Epithelial cell of esophagus (primary cell): ENCODE results near the gene SLC26A1.

ENCODE experiments used
- DNase-seq: peaks from one replicate; pipeline ENCODE4 v3.0.0; 2010; ENCODE audit warnings: low read depth
- H3K4me3 ChIP-seq: 2 replicates; pipeline ENCODE4 v1.5.1; 2011; ENCODE audit warnings: mild to moderate bottlenecking, low read length, control low read depth
- TF ChIP-seq, protein P1 (sequence below): IDR thresholded peaks from 2 replicates; pipeline ENCODE4 v1.5.1; 2011; ENCODE audit warnings: low read depth, mild to moderate bottlenecking, low read length, control low read depth, inconsistent platforms; ENCODE audit not compliant: insufficient read depth; ENCODE audit errors: missing control alignments

The SLC26A1 gene, protein sequence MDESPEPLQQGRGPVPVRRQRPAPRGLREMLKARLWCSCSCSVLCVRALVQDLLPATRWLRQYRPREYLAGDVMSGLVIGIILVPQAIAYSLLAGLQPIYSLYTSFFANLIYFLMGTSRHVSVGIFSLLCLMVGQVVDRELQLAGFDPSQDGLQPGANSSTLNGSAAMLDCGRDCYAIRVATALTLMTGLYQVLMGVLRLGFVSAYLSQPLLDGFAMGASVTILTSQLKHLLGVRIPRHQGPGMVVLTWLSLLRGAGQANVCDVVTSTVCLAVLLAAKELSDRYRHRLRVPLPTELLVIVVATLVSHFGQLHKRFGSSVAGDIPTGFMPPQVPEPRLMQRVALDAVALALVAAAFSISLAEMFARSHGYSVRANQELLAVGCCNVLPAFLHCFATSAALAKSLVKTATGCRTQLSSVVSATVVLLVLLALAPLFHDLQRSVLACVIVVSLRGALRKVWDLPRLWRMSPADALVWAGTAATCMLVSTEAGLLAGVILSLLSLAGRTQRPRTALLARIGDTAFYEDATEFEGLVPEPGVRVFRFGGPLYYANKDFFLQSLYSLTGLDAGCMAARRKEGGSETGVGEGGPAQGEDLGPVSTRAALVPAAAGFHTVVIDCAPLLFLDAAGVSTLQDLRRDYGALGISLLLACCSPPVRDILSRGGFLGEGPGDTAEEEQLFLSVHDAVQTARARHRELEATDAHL

DNA sequence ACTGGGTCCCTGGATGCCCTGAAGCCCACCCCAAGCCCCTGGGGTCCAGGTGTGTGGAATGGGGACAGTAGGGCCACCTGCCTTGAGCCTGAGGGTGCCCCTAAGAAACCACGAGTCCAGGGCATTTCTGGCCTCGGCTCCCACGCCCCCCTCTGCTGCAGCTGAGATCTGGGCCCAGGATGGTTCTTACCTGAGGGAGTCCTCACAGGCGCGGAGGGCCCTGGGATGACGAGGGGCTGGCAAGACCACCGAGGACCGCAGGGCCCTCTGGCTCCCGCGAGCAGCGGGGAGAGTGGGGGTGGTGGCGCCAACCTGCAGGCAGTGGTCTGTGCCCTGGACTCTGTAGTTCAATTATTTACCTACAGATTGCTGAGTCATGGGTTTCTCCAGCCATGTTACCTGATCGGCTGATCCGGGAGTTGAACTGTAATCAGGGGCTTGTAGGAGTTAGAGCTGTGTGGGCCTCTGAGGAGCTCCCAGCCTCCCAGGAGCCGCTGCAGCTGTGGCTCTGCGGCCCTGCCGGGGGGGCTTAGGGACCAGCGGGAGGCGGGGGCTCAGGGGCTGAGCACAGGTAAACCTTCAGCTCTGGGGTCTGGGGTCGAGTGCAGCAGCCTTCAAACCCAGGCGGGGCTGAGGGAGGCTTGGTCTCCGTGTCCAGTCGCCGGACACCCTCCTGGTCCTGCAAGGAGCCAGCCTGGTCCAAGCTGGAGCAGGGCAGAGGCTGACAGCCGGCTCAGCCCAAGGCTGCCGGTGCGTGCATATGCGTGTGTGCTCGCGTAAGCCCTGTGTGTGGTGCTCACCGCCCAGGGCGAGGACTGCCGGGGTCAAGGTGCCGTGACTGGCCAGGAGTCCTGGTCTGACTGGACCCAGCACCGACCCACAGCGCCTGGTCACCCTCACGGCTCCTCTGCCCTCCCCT, at the start of gene SLC26A1:
Gene SLC26A1 (minus strand): TSS at position 294 of the 919 bp plus-strand sequence. CDS start 1,701 bp downstream, outside the sequence.
- H3K4me3 ChIP-seq, result no peak within 1 kb of the TSS
- TF ChIP-seq, protein P1, sequence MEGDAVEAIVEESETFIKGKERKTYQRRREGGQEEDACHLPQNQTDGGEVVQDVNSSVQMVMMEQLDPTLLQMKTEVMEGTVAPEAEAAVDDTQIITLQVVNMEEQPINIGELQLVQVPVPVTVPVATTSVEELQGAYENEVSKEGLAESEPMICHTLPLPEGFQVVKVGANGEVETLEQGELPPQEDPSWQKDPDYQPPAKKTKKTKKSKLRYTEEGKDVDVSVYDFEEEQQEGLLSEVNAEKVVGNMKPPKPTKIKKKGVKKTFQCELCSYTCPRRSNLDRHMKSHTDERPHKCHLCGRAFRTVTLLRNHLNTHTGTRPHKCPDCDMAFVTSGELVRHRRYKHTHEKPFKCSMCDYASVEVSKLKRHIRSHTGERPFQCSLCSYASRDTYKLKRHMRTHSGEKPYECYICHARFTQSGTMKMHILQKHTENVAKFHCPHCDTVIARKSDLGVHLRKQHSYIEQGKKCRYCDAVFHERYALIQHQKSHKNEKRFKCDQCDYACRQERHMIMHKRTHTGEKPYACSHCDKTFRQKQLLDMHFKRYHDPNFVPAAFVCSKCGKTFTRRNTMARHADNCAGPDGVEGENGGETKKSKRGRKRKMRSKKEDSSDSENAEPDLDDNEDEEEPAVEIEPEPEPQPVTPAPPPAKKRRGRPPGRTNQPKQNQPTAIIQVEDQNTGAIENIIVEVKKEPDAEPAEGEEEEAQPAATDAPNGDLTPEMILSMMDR, result no peak
- no peak for DNase-seq

DNA sequence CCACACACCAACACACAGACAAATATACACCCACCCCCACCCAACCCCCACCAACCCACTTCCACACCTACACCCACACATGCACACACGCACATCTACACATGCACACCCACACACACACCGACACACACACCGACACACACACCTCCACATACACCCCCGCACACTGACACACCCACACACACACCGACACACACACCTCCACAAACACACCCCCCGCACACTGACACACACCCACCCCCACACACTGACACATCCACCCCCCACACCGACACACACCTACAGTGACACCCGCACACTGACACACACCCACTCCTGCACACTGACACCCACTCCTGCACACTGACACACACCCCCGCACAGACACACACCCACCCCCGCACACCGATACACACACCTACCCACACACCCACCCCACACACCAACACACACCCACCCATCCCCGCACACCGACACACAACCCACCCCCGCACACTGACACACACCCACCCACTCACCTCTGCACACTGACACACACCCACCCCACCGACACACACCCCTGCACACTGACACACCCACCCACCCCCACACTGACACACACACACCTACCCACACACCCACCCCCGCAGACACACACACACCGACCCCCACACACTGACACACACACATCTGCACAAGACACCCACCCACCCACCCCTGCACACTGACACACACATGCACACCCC, 49.3 kb upstream of the SLC26A1 start:
- DNase-seq, result no peak
- TF ChIP-seq, protein P1, result no peak
- H3K4me3 ChIP-seq, result no peak overlapping the region

DNA sequence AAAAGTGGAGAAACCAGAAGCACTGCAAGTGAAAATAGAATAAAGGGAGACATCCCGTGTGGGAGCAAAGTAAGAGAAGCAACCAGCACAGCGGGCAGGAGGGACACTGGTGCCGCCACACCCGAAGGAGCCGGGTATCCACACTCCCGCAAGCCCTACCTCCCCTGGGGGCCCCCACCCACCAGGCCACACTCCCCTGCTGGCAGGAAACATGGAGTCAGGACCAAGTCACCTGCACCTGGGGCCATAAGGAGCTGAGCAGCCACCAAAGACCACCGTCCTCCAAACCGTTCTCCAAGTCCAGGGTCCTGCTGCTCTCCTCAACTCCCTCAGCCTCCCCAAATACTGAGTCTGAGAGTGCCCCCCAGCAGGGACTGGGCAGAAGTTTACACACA, 48.7 kb upstream of the SLC26A1 start:
- no peak for DNase-seq
- no peak overlapping the region for H3K4me3 ChIP-seq

DNA sequence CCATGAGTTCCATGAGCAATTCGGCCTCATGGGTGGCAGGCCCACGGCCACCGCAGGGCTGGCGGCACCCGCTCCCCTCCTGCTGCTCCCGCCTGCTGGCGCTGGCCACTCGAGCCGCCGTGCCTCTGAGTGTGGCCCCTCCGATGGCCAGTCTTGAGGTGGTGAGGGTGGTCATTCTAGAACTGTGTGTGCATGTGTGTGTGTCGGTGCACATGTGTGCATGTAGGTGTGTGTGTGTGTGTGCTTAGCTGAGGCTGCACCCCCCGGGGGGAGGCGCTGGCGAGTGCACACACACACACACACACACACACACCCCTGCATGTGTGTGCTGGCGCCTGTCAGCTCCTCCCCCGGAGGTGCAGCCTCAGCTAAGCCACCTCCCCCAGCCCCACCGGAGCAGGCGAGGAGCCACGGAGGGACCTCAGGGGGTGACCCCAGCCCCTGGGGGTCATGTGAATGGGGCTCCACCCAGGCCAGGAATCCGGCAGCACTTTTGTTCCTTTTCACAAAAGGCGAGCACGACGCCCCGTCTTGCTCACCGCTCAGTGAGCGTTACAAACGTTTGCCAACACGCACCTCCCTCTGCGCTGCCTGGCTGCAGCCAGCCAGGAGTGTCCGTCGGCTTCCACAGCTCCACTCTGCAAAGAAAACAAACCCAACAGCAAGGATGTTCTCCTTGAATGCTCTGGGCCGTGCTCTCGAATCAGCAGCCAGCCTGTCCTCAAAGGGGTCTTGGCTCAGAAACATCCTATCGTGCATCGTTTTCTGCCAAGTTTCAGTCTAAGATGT, 48.1 kb upstream of the SLC26A1 start:
- TF ChIP-seq, protein P1, result no peak
- DNase-seq, result peak; percentile 62
- no peak overlapping the region for H3K4me3 ChIP-seq

More for the DNA sequence above, 48.7 kb upstream of the SLC26A1 start:
- TF ChIP-seq, protein P1, result no peak

DNA sequence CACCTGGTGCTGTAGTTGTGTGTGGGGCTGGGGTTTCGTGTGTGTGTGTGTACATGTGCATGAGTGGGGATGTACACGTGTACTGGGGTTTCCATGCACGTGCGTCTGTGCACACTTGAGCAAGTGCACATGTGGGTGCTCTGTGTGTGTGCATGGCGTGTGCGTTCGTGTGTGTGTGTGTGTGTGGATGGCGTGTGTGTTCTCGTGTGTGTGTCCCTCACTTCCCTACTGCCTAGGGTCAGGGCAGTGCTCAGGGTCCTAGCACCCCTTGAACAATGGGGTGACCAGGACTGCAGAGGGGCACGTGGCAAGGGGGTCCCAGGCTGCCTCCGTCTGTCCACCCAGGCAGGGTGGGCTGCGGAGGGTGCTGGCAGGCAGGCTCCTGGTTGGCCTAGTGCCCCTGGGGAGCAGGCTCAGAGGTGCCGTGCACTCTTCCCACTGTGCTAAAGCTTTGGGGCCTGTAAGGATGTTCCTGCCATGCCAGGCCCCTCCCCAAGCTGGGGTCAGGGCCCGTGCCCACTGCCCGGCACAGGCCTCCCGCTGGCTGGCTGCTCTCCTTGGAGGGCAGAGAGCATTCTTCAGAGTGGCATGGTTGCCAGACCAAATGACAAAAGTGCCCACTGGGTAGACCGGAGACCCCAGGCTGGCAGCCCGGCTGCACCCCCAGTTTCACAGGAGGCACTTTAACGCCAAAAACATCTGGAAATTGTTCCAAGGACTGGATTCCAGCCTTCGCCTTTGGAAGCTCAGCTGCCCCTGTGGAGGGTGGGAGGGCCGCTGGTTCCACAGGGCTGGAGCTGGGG, 47.3 kb upstream of the SLC26A1 start:
- no peak for DNase-seq
- TF ChIP-seq, protein P1, result no peak

More for the DNA sequence above, 47.3 kb upstream of the SLC26A1 start:
- H3K4me3 ChIP-seq, result no peak overlapping the region
